ENCODE measurements around the gene ZNF787.
A peak's percentile ranks its signal among the peaks of the same experiment; 100 is the strongest.

DNA sequence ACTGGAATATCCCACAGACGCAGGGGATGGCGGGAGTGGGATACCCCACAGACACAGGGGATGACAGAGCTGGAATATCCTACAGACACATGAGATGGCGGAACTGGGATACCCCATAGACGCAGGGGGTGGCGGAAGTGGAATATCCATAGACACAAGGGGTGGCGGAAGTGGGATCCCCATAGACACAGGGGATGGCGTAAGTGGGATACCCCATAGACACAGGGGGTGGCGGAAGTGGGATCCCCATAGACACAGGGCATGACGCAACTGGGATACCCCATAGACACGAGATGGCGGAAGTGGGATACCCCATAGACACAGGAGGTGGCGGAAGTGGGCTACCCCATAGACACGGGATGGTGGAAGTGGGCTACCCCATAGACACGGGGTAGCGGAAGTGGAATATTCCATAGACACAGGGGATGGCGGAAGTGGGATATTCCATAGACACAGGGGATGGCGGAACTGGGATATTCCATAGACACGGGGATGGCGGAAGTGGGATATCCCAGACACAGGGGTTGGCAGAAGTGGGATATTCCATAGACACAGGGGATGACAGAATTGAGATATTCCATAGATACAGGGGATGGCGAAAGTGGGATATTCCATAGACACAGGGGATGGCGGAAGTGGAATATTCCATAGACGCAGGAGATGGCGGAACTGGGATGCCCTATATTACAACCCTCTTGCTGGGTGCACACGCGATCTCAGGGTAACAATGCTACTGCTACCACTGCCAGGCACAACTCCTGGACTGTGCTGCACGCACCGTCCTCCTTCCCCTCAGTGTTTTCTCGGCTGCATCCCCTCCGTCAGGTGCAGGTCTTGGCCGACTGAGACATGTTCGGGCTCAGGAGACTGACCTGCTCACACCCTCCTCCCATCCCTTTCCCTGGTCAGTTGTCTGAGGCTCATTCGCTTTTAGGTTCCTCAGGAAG is 28.1 kb downstream of the ZNF787 start:
- TF ChIP-seq, protein P1, sequence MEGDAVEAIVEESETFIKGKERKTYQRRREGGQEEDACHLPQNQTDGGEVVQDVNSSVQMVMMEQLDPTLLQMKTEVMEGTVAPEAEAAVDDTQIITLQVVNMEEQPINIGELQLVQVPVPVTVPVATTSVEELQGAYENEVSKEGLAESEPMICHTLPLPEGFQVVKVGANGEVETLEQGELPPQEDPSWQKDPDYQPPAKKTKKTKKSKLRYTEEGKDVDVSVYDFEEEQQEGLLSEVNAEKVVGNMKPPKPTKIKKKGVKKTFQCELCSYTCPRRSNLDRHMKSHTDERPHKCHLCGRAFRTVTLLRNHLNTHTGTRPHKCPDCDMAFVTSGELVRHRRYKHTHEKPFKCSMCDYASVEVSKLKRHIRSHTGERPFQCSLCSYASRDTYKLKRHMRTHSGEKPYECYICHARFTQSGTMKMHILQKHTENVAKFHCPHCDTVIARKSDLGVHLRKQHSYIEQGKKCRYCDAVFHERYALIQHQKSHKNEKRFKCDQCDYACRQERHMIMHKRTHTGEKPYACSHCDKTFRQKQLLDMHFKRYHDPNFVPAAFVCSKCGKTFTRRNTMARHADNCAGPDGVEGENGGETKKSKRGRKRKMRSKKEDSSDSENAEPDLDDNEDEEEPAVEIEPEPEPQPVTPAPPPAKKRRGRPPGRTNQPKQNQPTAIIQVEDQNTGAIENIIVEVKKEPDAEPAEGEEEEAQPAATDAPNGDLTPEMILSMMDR (IDR thresholded peaks at IDR 0.05; ENCODE audit: insufficient read depth, low read length): no peak
- peak; percentile 59; the same call in 1 of the 2 replicates for TF ChIP-seq POLR2AphosphoS5 (IDR thresholded peaks at IDR 0.05; ENCODE audit: low read depth)
- TF ChIP-seq, protein P2, sequence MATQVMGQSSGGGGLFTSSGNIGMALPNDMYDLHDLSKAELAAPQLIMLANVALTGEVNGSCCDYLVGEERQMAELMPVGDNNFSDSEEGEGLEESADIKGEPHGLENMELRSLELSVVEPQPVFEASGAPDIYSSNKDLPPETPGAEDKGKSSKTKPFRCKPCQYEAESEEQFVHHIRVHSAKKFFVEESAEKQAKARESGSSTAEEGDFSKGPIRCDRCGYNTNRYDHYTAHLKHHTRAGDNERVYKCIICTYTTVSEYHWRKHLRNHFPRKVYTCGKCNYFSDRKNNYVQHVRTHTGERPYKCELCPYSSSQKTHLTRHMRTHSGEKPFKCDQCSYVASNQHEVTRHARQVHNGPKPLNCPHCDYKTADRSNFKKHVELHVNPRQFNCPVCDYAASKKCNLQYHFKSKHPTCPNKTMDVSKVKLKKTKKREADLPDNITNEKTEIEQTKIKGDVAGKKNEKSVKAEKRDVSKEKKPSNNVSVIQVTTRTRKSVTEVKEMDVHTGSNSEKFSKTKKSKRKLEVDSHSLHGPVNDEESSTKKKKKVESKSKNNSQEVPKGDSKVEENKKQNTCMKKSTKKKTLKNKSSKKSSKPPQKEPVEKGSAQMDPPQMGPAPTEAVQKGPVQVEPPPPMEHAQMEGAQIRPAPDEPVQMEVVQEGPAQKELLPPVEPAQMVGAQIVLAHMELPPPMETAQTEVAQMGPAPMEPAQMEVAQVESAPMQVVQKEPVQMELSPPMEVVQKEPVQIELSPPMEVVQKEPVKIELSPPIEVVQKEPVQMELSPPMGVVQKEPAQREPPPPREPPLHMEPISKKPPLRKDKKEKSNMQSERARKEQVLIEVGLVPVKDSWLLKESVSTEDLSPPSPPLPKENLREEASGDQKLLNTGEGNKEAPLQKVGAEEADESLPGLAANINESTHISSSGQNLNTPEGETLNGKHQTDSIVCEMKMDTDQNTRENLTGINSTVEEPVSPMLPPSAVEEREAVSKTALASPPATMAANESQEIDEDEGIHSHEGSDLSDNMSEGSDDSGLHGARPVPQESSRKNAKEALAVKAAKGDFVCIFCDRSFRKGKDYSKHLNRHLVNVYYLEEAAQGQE (IDR thresholded peaks at IDR 0.05; ENCODE audit: insufficient replicate concordance, low read depth): no peak
